ENCODE measurements around the gene NDFIP1. TPM values are rescaled to one million over a fixed set of nuclear protein-coding genes. Genes with fewer than 3 reads are reported as not detected.

NDFIP1 gene
- total RNA-seq, result 100 to 1,000 TPM in 2 of 5 experiments, 10 to 100 TPM in 3; 53.0 to 136 (median 95.5) TPM
- 100 to 1,000 TPM in 1 of 2 donors, 10 to 100 TPM in 1; 99.3 to 101 TPM for polyA plus RNA-seq
- 174 reads per million, percentile 92 among the genes with 10 or more reads in this experiment for total RNA-seq

GRCh38 chr5:142108432-142109330 is at the start of gene NDFIP1:
Gene NDFIP1, plus strand, starts transcription at chr5:142108779. Its CDS starts 196 bp downstream, at chr5:142108975.
- Mint-ChIP-seq H3K27me3 (no peaks in the 10 kb centered on the region), H3K4me1 (peaks cover 38 to 78% (median 71%) of the 10 kb centered on the region in 7 donors), H3K27ac (peak within 1 kb of the TSS; percentile 92 to 100 (median 98)), H3K36me3 (peaks cover 0 to 24% (median 17%) of the 10 kb centered on the region in 5 donors), H3K9me3 (peaks cover 0 to 6% (median 0%) of the 10 kb centered on the region in 11 donors), H3K4me3 (peak within 1 kb of the TSS; percentile 94 to 100 (median 98))
- Histone ChIP-seq H3K9me3 (ENCODE audit: control insufficient read depth in 2 of 3, low read length in 3 of 3) (no peaks in the 10 kb centered on the region), H3K36me3 (ENCODE audit: control insufficient read depth in 2 of 3, insufficient read depth in 3 of 3, low read length in 3 of 3) (peaks cover 0 to 11% (median 0%) of the 10 kb centered on the region in 3 experiments), H3K27me3 (ENCODE audit: control insufficient read depth in 2 of 2, insufficient read depth in 2 of 2, low read length in 2 of 2) (no peaks in the 10 kb centered on the region), H3K4me1 (ENCODE audit: control insufficient read depth in 2 of 2, insufficient read depth in 2 of 2, low read length in 2 of 2) (peaks cover 28 to 64% of the 10 kb centered on the region in 2 donors), H3K27ac (ENCODE audit: low read depth, low read length) (peak within 1 kb of the TSS; percentile 99), H3K4me3 (ENCODE audit: low read length) (peak within 1 kb of the TSS; percentile 75)
- intact Hi-C loops (cut with micrococcal nuclease), result loop anchor here (1.0 to 10.0 kb wide), 15 partner anchors 11 to 1704 kb away; partner anchors contain the start of genes DELE1 (in 2 of the 2), RNF14 (in 2 of the 2), ANKHD1 (in 1 of the 2) and ARHGAP26 (in 1 of the 2)
- peak; percentile 80 to 93 (median 91) for DNase-seq
- ChIA-PET CTCF (interaction anchor here (0.5 to 4.4 kb wide), 14 partner anchors 14 to 416 kb away, joined by 3 to 22 read pairs (median 4); partner anchors contain the start of gene RNF14), POLR2A (interaction anchor here (0.5 to 6.4 kb wide), 36 partner anchors 10 to 1326 kb away, joined by 3 to 127 read pairs (median 5); partner anchors contain the start of gene GNPDA1)
- ATAC-seq, result peak; percentile 89

- ChIA-PET POLR2A (interaction anchor here (1.0 kb wide), 1 partner anchor 49 kb away, joined by 7 read pairs; no protein-coding TSS in a partner anchor), CTCF (no interaction called here)
- DNase-seq (no peak), ATAC-seq (no peak)
- Mint-ChIP-seq H3K27ac (no peak overlapping the region), H3K4me1 (peaks cover 10 to 25% (median 14%) of the 10 kb centered on the region in 7 donors), H3K9me3 (no peaks in the 10 kb centered on the region), H3K36me3 (no peaks in the 10 kb centered on the region), H3K27me3 (no peaks in the 10 kb centered on the region), H3K4me3 (no peak overlapping the region)
- peaks cover 5 to 14% of the 10 kb centered on the region in 2 donors for H3K4me1 ChIP-seq (ENCODE audit: control insufficient read depth in 2 of 2, insufficient read depth in 2 of 2, low read length in 2 of 2)
- H3K4me3 ChIP-seq (ENCODE audit: low read length), result no peak overlapping the region
- H3K27ac ChIP-seq (ENCODE audit: low read depth, low read length), result no peak overlapping the region
- H3K36me3 ChIP-seq (ENCODE audit: control insufficient read depth in 2 of 3, insufficient read depth in 3 of 3, low read length in 3 of 3), result no peaks in the 10 kb centered on the region
- no peaks in the 10 kb centered on the region for H3K9me3 ChIP-seq (ENCODE audit: control insufficient read depth in 2 of 3, low read length in 3 of 3)
- no peaks in the 10 kb centered on the region for H3K27me3 ChIP-seq (ENCODE audit: control insufficient read depth in 2 of 2, insufficient read depth in 2 of 2, low read length in 2 of 2)
- intact Hi-C loops (cut with micrococcal nuclease), result no loop called here
These were observed 49.2 kb upstream of the NDFIP1 start for GRCh38 chr5:142059304-142059940.

- Mint-ChIP-seq H3K27me3 (peaks cover 0 to 2% (median 0%) of the 10 kb centered on the region in 5 donors), H3K36me3 (no peaks in the 10 kb centered on the region), H3K4me3 (peak overlapping the region; percentile 14 to 81 (median 52)), H3K27ac (peak overlapping the region in 5 of 9 donors; percentile 2 to 55 (median 46)), H3K9me3 (no peaks in the 10 kb centered on the region), H3K4me1 (peaks cover 8 to 25% (median 18%) of the 10 kb centered on the region in 7 donors)
- no peak overlapping the region for H3K27ac ChIP-seq (ENCODE audit: low read depth, low read length)
- H3K9me3 ChIP-seq (ENCODE audit: control insufficient read depth in 2 of 3, low read length in 3 of 3), result no peaks in the 10 kb centered on the region
- ChIA-PET POLR2A (interaction anchor here (0.8 to 2.2 kb wide), 4 partner anchors 12 to 46 kb away, joined by 3 to 9 read pairs (median 4); partner anchors contain the start of gene NDFIP1), CTCF (interaction anchor here (0.9 kb wide), 1 partner anchor 81 kb away, joined by 3 read pairs; no protein-coding TSS in a partner anchor)
- peak; percentile 10 for ATAC-seq
- no peak for DNase-seq
- intact Hi-C loops (cut with micrococcal nuclease), result no loop called here
- no peaks in the 10 kb centered on the region for H3K27me3 ChIP-seq (ENCODE audit: control insufficient read depth in 2 of 2, insufficient read depth in 2 of 2, low read length in 2 of 2)
- peaks cover 5 to 16% of the 10 kb centered on the region in 2 donors for H3K4me1 ChIP-seq (ENCODE audit: control insufficient read depth in 2 of 2, insufficient read depth in 2 of 2, low read length in 2 of 2)
- no peaks in the 10 kb centered on the region for H3K36me3 ChIP-seq (ENCODE audit: control insufficient read depth in 2 of 3, insufficient read depth in 3 of 3, low read length in 3 of 3)
- H3K4me3 ChIP-seq (ENCODE audit: low read length), result peak overlapping the region; percentile 27
These were observed 45.2 kb upstream of the NDFIP1 start for GRCh38 chr5:142063376-142063775.

- intact Hi-C loops (cut with micrococcal nuclease), result loop anchor here in 1 of 2 donors (2.0 kb wide), 1 partner anchor 45 kb away; the partner anchor contains the start of gene NDFIP1
- no peaks in the 10 kb centered on the region for H3K9me3 Mint-ChIP-seq
- Histone ChIP-seq H3K27ac (ENCODE audit: low read depth, low read length) (no peak overlapping the region), H3K4me1 (ENCODE audit: control insufficient read depth in 2 of 2, insufficient read depth in 2 of 2, low read length in 2 of 2) (peaks cover 5 to 16% of the 10 kb centered on the region in 2 donors), H3K4me3 (ENCODE audit: low read length) (peak overlapping the region; percentile 27), H3K27me3 (ENCODE audit: control insufficient read depth in 2 of 2, insufficient read depth in 2 of 2, low read length in 2 of 2) (no peaks in the 10 kb centered on the region), H3K9me3 (ENCODE audit: control insufficient read depth in 2 of 3, low read length in 3 of 3) (no peaks in the 10 kb centered on the region), H3K36me3 (ENCODE audit: control insufficient read depth in 2 of 3, insufficient read depth in 3 of 3, low read length in 3 of 3) (no peaks in the 10 kb centered on the region)
- peak overlapping the region; percentile 14 to 81 (median 52) for H3K4me3 Mint-ChIP-seq
- ATAC-seq (peak; percentile 67), DNase-seq (peak in 7 of 9 donors; percentile 13 to 52 (median 46))
- no peaks in the 10 kb centered on the region for H3K36me3 Mint-ChIP-seq
- peaks cover 8 to 25% (median 18%) of the 10 kb centered on the region in 7 donors for H3K4me1 Mint-ChIP-seq
- peak overlapping the region in 5 of 9 donors; percentile 25 to 55 (median 46) for H3K27ac Mint-ChIP-seq
- POLR2A ChIA-PET, result interaction anchor here (0.8 to 2.2 kb wide), 5 partner anchors 13 to 45 kb away, joined by 3 to 9 read pairs (median 4); partner anchors contain the start of gene NDFIP1
- CTCF ChIA-PET, result interaction anchor here (0.6 kb wide), 1 partner anchor 48 kb away, joined by 4 read pairs; no protein-coding TSS in a partner anchor
- peaks cover 0 to 2% (median 0%) of the 10 kb centered on the region in 5 donors for H3K27me3 Mint-ChIP-seq
These were observed 44.7 kb upstream of the NDFIP1 start for GRCh38 chr5:142063878-142064331.

- H3K4me3 Mint-ChIP-seq, result no peak overlapping the region
- H3K27ac Mint-ChIP-seq, result peak overlapping the region in 1 of 9 donors; percentile 5
- ATAC-seq (no peak), DNase-seq (no peak)
- peaks cover 0 to 2% (median 0%) of the 10 kb centered on the region in 5 donors for H3K27me3 Mint-ChIP-seq
- CTCF ChIA-PET, result no interaction called here
- Histone ChIP-seq H3K4me3 (ENCODE audit: low read length) (no peak overlapping the region), H3K36me3 (ENCODE audit: control insufficient read depth in 2 of 3, insufficient read depth in 3 of 3, low read length in 3 of 3) (no peaks in the 10 kb centered on the region), H3K9me3 (ENCODE audit: control insufficient read depth in 2 of 3, low read length in 3 of 3) (no peaks in the 10 kb centered on the region), H3K4me1 (ENCODE audit: control insufficient read depth in 2 of 2, insufficient read depth in 2 of 2, low read length in 2 of 2) (peaks cover 5 to 16% of the 10 kb centered on the region in 2 donors), H3K27ac (ENCODE audit: low read depth, low read length) (no peak overlapping the region), H3K27me3 (ENCODE audit: control insufficient read depth in 2 of 2, insufficient read depth in 2 of 2, low read length in 2 of 2) (no peaks in the 10 kb centered on the region)
- no peaks in the 10 kb centered on the region for H3K9me3 Mint-ChIP-seq
- H3K4me1 Mint-ChIP-seq, result peaks cover 8 to 30% (median 26%) of the 10 kb centered on the region in 7 donors
- intact Hi-C loops (cut with micrococcal nuclease), result loop anchor here in 1 of 2 donors (2.0 kb wide), 1 partner anchor 44 kb away; the partner anchor contains the start of gene NDFIP1
- POLR2A ChIA-PET, result interaction anchor here (0.9 to 1.6 kb wide), 3 partner anchors 30 to 45 kb away, joined by 3 to 4 read pairs (median 3); no protein-coding TSS in a partner anchor
- no peaks in the 10 kb centered on the region for H3K36me3 Mint-ChIP-seq
These were observed 43.3 kb upstream of the NDFIP1 start for GRCh38 chr5:142065273-142065672.
